ENCODE measurements around the gene DPP10.

DNA sequence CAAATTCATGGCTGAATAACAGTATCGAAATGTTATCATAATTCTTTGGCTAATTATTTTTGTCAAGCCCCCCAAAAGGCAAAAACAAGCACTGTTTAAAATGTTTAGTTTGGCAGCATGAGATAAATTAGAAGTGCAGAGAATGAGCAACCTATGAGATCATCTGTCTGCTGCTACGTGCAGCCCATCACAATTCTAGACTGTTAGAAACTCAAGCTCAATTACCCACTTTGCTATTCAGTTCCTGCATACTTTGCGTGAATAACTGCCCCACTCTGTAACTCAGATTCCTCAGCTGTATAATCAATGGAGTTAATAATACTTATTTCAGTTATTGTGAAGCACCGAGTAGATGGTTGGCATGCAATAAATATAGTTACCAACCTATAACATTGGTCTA, 1181.9 kb downstream of the DPP10 start:
- TF ChIP-seq, protein P1, sequence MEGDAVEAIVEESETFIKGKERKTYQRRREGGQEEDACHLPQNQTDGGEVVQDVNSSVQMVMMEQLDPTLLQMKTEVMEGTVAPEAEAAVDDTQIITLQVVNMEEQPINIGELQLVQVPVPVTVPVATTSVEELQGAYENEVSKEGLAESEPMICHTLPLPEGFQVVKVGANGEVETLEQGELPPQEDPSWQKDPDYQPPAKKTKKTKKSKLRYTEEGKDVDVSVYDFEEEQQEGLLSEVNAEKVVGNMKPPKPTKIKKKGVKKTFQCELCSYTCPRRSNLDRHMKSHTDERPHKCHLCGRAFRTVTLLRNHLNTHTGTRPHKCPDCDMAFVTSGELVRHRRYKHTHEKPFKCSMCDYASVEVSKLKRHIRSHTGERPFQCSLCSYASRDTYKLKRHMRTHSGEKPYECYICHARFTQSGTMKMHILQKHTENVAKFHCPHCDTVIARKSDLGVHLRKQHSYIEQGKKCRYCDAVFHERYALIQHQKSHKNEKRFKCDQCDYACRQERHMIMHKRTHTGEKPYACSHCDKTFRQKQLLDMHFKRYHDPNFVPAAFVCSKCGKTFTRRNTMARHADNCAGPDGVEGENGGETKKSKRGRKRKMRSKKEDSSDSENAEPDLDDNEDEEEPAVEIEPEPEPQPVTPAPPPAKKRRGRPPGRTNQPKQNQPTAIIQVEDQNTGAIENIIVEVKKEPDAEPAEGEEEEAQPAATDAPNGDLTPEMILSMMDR (IDR thresholded peaks at IDR 0.05) = no peak
- TF ChIP-seq POLR2AphosphoS5 (IDR thresholded peaks at IDR 0.05) (no peak), POLR2A (IDR thresholded peaks at IDR 0.05) (no peak)
